ENCODE data around the gene STK10. TPM values are rescaled to one million over a fixed set of nuclear protein-coding genes. Genes with fewer than 3 reads are reported as not detected.
A peak's percentile ranks its signal among the peaks of the same experiment; 100 is the strongest.

Gene STK10
- total and polyA plus RNA-seq, 12 donors: 5.5 to 39.1 (median 19.0) TPM

DNA sequence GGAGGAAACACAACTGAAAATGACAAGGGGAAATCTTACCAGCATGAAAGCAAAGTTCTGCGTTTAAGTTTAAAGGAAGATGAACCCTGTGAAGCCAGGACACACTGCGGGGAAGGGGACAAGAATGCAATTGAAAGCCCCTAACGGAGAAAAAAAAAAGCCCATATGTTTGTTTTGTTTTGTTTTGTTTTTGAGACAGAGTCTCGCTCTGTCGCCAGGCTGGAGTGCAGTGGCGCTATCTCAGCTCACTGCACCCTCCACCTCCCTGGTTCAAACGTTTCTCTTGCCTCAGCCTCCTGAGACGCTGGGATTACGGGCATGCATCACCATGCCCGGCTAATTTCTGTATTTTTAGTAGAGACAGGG, 2.9 kb downstream of the STK10 start:
- WGBS, 4 donors: 74 to 82% (median 80%) methylated on average over 10 of the region's 10 CpGs
- no peak for DNase-seq
- TF ChIP-seq POLR2A (IDR thresholded peaks at IDR 0.05): no peak
- TF ChIP-seq, protein P1, sequence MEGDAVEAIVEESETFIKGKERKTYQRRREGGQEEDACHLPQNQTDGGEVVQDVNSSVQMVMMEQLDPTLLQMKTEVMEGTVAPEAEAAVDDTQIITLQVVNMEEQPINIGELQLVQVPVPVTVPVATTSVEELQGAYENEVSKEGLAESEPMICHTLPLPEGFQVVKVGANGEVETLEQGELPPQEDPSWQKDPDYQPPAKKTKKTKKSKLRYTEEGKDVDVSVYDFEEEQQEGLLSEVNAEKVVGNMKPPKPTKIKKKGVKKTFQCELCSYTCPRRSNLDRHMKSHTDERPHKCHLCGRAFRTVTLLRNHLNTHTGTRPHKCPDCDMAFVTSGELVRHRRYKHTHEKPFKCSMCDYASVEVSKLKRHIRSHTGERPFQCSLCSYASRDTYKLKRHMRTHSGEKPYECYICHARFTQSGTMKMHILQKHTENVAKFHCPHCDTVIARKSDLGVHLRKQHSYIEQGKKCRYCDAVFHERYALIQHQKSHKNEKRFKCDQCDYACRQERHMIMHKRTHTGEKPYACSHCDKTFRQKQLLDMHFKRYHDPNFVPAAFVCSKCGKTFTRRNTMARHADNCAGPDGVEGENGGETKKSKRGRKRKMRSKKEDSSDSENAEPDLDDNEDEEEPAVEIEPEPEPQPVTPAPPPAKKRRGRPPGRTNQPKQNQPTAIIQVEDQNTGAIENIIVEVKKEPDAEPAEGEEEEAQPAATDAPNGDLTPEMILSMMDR (IDR thresholded peaks at IDR 0.05): no peak
- Histone ChIP-seq H3K27ac (peak overlapping the region in 3 of 5 donors; percentile 38 to 73 (median 40)), H3K4me3 (no peak overlapping the region), H3K36me3 (replicated peaks in 1 of 2) (no peaks in the 10 kb centered on the region), H3K27me3 (no peaks in the 10 kb centered on the region), H3K4me1 (replicated peaks in 1 of 2) (peaks cover 5 to 24% of the 10 kb centered on the region in 2 donors), H3K9me3 (replicated peaks in 1 of 3) (no peaks in the 10 kb centered on the region)
- intact Hi-C loops (cut with DNase I): loop anchor here (5.0 to 10.0 kb wide), 2 partner anchors 73 to 100 kb away; partner anchors contain the start of gene UBTD2 (in 1 of the 2)

DNA sequence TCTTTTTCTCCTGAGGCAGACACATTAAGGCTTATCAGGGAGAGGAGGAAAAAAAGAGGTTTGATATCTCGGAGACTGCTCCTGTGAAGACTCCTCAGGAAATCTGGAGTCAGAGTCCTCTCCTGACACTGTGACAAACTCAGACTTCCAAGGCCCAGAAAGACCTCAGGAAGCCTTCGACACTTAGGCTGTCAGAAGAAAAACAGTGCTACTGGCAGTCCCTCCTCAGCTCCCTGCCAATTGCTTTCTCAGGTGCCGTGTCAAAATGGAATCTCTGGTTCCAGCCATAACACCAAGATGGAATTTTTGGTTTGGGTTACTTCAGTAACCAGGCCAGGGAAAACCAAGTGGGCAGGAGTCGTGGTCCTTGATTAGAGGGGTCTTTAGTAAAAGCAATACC, 4.1 kb downstream of the STK10 start:
- no peak overlapping the region for H3K27ac ChIP-seq
- intact Hi-C loops (cut with DNase I): loop anchor here in 1 of 2 donors (10.0 kb wide), 1 partner anchor 101 kb away; the partner anchor contains the start of gene UBTD2
- H3K36me3 ChIP-seq (replicated peaks in 1 of 2): no peaks in the 10 kb centered on the region
- peaks cover 5 to 35% of the 10 kb centered on the region in 2 donors for H3K4me1 ChIP-seq (replicated peaks in 1 of 2)
- no peaks in the 10 kb centered on the region for H3K9me3 ChIP-seq (replicated peaks in 1 of 3)
- 84 to 89% (median 87%) methylated on average over 4 of the region's 4 CpGs for WGBS, 4 donors
- no peak overlapping the region for H3K4me3 ChIP-seq
- TF ChIP-seq, protein P1 (IDR thresholded peaks at IDR 0.05): no peak
- TF ChIP-seq POLR2A (IDR thresholded peaks at IDR 0.05): no peak
- no peaks in the 10 kb centered on the region for H3K27me3 ChIP-seq
- no peak for DNase-seq

DNA sequence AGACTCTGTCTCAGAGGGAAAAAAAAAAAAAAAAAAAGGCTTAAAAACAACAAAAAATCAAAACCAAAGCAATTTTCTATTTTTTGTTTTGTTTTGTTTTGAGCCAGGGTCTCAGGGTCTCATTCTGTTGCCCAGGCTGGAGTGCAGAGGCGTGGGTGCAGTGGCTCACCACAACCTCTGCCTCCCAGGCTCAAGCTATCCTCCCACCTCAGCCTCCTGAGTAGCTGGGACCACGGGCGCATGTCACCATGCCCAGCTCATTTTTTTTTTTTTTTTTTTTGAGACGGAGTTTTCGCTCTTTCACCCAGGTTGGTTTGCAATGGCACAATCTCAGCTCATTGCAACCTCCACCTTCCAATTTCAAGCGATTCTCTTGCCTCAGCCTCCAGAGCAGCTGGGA, 5.7 kb downstream of the STK10 start:
- DNase-seq: no peak
- TF ChIP-seq, protein P1 (IDR thresholded peaks at IDR 0.05): no peak
- TF ChIP-seq POLR2A (IDR thresholded peaks at IDR 0.05): no peak
- intact Hi-C loops (cut with DNase I): loop anchor here in 1 of 2 donors (10.0 kb wide), 1 partner anchor 103 kb away; the partner anchor contains the start of gene UBTD2
- Histone ChIP-seq H3K4me1 (replicated peaks in 1 of 2) (peaks cover 5 to 41% of the 10 kb centered on the region in 2 donors), H3K27ac (no peak overlapping the region), H3K36me3 (replicated peaks in 1 of 2) (no peaks in the 10 kb centered on the region), H3K4me3 (no peak overlapping the region), H3K27me3 (no peaks in the 10 kb centered on the region), H3K9me3 (replicated peaks in 1 of 3) (no peaks in the 10 kb centered on the region)
- WGBS, 4 donors: 90 to 98% (median 95%) methylated on average over 6 of the region's 6 CpGs

DNA sequence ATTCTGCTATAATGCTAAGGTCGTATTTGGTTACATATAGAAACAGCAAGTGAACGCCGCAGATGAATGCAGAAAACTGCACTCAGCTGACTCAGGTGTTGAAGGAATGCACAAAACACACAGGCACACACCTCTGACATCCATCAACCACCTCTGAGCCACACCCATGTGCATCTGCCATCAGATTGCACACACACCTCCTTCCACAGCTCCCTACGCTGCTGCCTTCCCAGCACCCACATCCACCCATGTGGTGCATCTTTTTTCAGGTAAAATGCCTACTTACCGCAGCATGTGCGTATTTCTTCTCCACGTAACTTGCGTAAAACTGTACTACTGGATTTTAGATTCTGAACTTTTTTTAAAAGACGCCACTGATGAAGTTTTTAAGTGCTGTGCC, 7.1 kb downstream of the STK10 start:
- intact Hi-C loops (cut with DNase I): loop anchor here in 1 of 2 donors (10.0 kb wide), 1 partner anchor 104 kb away; the partner anchor contains the start of gene UBTD2
- DNase-seq: no peak
- Histone ChIP-seq H3K36me3 (replicated peaks in 1 of 2) (no peaks in the 10 kb centered on the region), H3K27me3 (no peaks in the 10 kb centered on the region), H3K4me1 (replicated peaks in 1 of 2) (peaks cover 0 to 32% of the 10 kb centered on the region in 2 donors), H3K4me3 (no peak overlapping the region), H3K9me3 (replicated peaks in 1 of 3) (no peaks in the 10 kb centered on the region), H3K27ac (no peak overlapping the region)
- TF ChIP-seq, protein P1 (IDR thresholded peaks at IDR 0.05): no peak
- WGBS, 4 donors: 93 to 97% (median 94%) methylated on average over 9 of the region's 9 CpGs
